Stimulated activated effector memory CD8-positive, alpha-beta T cell treated with anti-CD3 and anti-CD28 coated beads, Interleukin-12 subunit alpha, Interleukin-12 subunit beta, amount 100 ng/mL, for 72 hours (primary cell): Measurements from ENCODE around the gene MYG1.

ENCODE experiments used
- ATAC-seq: fragments of 150-1000 bp; cut with Tn5 transposase; 2 replicates; pipeline ENCODE4 v1.10.0; 2021
- DNase-seq, 2 donors: peaks; one replicate each; pipeline ENCODE4 v3.0.0; 2021 to 2022; ENCODE audit warnings: low spot score in 2 of 2
- H3K27ac Mint-ChIP-seq: one replicate; pipeline ENCODE4 v1.8.0; 2022; ENCODE audit warnings: mild to moderate bottlenecking, mixed read lengths
- H3K36me3 Mint-ChIP-seq: one replicate; pipeline ENCODE4 v1.8.0; 2022; ENCODE audit warnings: mild to moderate bottlenecking, mixed read lengths
- H3K4me1 Mint-ChIP-seq: one replicate; pipeline ENCODE4 v1.8.0; 2022; ENCODE audit warnings: mixed read lengths
- H3K4me3 Mint-ChIP-seq: one replicate; pipeline ENCODE4 v1.8.0; 2022; ENCODE audit warnings: mild to moderate bottlenecking, mixed read lengths
- H3K9me3 Mint-ChIP-seq: one replicate; pipeline ENCODE4 v1.8.0; 2022; ENCODE audit warnings: mixed read lengths

MYG1 gene, protein sequence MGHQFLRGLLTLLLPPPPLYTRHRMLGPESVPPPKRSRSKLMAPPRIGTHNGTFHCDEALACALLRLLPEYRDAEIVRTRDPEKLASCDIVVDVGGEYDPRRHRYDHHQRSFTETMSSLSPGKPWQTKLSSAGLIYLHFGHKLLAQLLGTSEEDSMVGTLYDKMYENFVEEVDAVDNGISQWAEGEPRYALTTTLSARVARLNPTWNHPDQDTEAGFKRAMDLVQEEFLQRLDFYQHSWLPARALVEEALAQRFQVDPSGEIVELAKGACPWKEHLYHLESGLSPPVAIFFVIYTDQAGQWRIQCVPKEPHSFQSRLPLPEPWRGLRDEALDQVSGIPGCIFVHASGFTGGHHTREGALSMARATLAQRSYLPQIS

DNA sequence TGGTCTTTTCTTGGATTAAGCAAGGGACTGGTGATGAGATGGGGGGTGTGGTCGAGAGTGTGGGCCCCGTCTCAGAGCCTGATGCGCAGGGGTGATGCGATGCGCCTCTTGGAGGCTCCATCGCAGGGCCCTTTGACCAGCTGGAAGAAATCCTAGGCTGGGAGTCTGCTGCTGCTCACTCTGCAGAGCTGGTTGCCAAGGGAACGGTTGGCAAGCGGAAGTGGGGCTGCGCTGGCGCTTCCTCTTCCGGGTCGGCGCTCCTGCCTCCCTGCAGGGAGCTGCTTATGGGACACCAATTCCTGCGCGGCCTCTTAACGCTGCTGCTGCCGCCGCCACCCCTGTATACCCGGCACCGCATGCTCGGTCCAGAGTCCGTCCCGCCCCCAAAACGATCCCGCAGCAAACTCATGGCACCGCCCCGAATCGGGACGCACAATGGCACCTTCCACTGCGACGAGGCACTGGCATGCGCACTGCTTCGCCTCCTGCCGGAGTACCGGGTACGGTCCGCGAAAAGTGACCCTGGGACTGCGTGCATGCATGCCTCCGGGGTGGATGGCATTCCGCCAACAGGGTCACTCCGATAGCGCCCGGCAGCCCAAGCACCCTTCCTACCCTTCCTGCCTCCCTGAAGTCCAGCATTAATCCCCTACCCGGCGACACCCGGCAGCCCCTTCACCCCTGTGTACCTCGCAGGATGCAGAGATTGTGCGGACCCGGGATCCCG is at the start of gene MYG1:
Gene MYG1 (plus strand): TSS at position 242 of the 727 bp plus-strand sequence. CDS start 43 bp downstream, at position 285.
- H3K9me3 Mint-ChIP-seq = no peaks in the 10 kb centered on the region
- H3K36me3 Mint-ChIP-seq = peaks cover 96% of the 10 kb centered on the region
- ATAC-seq (peak; percentile 84), DNase-seq (peak; percentile 69 to 88)
- peak within 1 kb of the TSS; percentile 92 for H3K4me3 Mint-ChIP-seq
- peak within 1 kb of the TSS; percentile 97 for H3K27ac Mint-ChIP-seq
- H3K4me1 Mint-ChIP-seq = peaks cover 75% of the 10 kb centered on the region

DNA sequence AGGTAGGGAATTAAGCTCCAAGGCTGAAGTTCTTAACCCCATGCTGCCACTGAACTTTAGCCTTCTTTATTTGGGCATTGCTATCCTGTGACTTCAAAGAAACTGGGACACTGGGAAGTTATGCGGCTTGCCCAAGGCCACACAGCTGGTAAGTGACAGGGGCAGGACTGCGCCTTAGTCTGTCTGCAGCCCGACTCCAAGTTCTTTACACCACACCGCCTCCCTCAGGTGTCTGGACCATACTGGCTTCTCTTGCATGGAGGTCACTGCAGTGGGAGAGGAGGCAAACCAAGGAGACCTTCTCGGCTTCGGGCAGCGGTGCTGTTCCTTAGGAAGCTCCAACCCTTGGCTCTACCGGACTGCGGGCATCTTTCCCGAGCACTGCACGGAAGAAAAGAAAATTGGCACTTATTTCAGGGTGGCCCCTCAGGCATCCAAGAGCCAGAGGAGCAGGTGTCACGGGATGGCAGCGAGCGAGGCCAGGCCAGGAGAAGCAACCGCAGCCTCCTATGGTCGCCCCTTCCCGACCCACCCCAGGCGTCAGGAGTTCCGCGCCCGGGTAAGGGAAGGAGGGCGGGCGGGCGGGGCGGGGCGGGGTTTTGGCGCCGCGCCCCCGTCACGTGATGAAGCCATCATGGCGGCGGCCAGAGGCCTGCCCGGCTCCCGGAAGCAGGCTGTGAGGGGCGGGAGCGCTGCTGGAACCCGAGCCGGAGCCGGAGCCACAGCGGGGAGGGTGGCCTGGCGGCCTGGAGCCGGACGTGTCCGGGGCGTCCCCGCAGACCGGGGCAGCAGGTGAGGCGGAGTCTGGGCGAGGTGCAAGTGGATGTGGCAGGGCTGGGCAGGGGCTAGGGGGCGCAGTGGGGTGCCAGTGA is 47.8 kb upstream of the MYG1 start:
- peaks cover 11% of the 10 kb centered on the region for H3K36me3 Mint-ChIP-seq
- H3K27ac Mint-ChIP-seq = peak overlapping the region; percentile 91
- H3K4me1 Mint-ChIP-seq = peaks cover 39% of the 10 kb centered on the region
- peak overlapping the region; percentile 90 for H3K4me3 Mint-ChIP-seq
- DNase-seq (peak; percentile 63 to 87), ATAC-seq (peak; percentile 88)
- H3K9me3 Mint-ChIP-seq = no peaks in the 10 kb centered on the region

DNA sequence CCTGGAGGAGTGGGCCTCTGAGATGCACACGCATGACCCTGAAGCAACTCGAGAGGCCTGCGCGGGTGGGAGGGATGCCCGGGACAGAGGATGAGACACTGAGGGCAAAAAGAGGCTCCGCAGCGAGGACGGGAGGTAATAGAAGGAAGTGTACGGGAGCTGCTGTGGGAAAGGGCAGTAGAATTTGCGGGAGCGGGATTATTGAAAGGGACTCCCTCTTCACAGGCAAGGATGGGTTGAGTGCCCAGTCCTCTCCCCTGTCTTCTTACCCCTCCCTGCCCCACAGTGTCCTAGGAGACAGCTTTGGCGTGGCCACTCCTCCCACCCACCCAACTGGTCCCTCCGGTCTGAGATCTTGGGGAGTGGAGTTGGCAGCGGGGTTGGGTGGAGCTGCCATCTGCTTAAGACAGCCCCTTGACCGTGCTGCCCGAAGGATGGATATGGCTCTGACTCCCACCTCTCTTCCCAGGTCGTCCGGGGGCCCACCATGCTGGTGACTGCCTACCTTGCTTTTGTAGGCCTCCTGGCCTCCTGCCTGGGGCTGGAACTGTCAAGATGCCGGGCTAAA is 47.1 kb upstream of the MYG1 start:
- Mint-ChIP-seq H3K36me3 (peaks cover 11% of the 10 kb centered on the region), H3K27ac (peak overlapping the region; percentile 91), H3K4me3 (peak overlapping the region; percentile 90), H3K4me1 (peaks cover 39% of the 10 kb centered on the region), H3K9me3 (no peaks in the 10 kb centered on the region)
- ATAC-seq = peak; percentile 23
- no peak for DNase-seq

DNA sequence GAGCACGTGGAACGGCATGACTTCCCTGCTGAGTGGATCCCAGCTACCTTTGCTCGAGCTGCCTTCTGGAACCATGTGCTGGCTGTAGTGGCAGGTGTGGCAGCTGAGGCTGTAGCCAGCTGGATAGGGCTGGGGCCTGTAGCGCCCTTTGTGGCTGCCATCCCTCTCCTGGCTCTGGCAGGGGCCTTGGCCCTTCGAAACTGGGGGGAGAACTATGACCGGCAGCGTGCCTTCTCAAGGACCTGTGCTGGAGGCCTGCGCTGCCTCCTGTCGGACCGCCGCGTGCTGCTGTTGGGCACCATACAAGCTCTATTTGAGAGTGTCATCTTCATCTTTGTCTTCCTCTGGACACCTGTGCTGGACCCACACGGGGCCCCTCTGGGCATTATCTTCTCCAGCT is 46.2 kb upstream of the MYG1 start:
- DNase-seq (no peak), ATAC-seq (no peak)
- peaks cover 11% of the 10 kb centered on the region for H3K36me3 Mint-ChIP-seq
- no peaks in the 10 kb centered on the region for H3K9me3 Mint-ChIP-seq
- peaks cover 39% of the 10 kb centered on the region for H3K4me1 Mint-ChIP-seq
- peak overlapping the region; percentile 90 for H3K4me3 Mint-ChIP-seq
- peak overlapping the region; percentile 91 for H3K27ac Mint-ChIP-seq

DNA sequence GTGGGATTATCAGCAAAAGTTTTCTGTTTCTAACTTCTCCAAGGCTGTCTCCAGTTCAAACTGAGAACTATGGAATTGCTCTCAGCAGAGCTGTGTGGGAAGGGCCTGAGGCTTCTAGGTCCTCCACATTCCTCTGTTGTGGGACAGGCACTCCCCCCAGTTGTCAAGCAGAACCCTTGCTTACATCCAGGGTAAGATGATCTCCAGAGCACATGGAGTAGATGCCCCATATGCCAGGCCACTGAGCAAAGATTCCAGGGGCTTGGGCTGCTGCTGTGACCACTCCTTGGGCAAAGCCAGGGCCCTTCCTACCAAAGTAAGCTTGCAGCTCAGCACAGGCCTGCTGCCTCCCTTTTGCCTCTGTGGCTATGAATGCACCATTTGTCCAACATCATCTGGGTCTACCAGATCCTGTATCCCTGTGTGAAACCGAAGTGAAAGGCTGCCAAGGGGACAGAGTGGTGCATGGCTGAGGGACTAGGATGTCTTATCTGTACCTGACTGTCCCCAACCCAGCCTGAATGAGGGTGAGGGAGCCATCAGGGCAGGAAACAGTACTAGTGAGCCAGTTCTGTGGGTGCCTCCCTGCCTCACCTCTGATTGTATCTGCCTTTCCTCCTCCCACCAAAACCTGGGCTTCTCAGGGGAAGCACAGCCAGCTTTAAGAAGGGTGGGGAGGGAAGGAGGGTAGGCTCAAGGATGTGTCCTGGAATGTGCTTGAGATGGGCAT is 44.5 kb upstream of the MYG1 start:
- Mint-ChIP-seq H3K4me3 (no peak overlapping the region), H3K27ac (peak overlapping the region; percentile 74), H3K36me3 (peaks cover 11% of the 10 kb centered on the region), H3K9me3 (no peaks in the 10 kb centered on the region), H3K4me1 (peaks cover 39% of the 10 kb centered on the region)
- ATAC-seq (no peak), DNase-seq (no peak)

DNA sequence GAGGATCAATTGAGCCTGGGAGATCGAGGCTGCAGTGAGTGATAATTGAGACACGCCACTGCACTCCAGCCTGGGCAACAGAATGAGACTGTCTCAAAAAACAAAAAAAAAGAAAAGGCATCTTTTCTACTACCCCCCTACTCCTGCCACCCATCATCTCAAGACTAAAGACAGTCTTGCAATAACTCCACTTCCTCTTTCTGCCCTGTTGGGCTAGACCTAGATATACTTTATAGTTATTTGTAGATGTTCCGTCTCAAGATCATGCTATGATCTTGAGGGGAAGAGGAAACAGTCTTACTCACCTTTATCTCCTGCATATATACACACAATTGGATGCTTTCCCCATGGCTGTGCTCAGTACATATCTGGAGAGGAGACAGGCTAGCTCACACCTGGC is 43.5 kb upstream of the MYG1 start:
- Mint-ChIP-seq H3K36me3 (peaks cover 11% of the 10 kb centered on the region), H3K27ac (peak overlapping the region; percentile 74), H3K9me3 (no peaks in the 10 kb centered on the region), H3K4me3 (no peak overlapping the region), H3K4me1 (peaks cover 31% of the 10 kb centered on the region)
- DNase-seq (no peak), ATAC-seq (no peak)

DNA sequence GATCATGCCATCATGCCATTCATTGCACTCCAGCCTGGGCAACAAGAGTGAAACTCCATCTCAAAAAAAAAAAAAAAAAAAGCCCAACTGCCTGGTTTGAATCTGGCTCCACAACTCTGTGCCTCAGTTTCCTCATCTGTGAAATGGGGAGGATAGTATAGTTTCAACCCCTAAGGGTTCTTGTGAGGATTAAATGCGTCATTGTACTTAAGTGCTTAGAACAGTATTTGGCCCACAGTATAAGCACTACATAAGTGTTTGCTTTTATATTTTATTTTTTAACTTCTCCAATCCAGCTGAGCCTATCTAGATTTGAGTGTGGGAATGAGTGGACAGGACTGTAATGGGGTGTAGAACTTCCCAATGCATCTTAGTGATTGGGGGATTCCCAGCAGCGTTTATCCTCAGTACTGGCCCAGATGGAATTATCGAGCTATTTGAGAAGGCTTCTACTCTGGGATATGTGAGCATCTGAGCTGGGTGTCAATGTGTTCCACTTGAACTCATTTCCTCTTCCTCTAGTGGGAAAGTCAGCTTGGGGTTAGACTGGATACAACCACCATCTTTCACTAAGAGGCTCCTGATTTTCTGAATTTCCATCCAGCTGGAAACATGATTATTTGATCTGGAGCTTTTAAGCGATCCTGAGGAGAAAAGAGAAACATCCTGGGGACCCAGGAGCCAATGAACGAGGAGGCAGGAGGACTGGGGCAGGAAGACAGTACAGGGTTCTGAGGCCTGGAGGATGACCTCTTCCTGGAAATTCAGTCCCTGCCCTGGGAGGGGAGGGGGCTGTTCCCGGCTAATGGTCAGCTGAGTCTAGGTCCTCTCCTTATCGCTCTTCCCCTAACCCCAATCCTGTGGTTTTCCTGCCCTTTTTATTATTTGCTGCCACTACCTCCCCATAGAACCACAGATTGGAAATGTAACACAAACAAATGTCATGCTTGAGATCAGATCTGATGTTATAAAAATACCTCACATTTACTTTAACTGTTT is 40.7 kb upstream of the MYG1 start:
- H3K4me3 Mint-ChIP-seq = no peak overlapping the region
- H3K36me3 Mint-ChIP-seq = peaks cover 11% of the 10 kb centered on the region
- no peak for ATAC-seq
- H3K9me3 Mint-ChIP-seq = no peaks in the 10 kb centered on the region
- no peak for DNase-seq
- H3K27ac Mint-ChIP-seq = peak overlapping the region; percentile 77
- peaks cover 11% of the 10 kb centered on the region for H3K4me1 Mint-ChIP-seq

DNA sequence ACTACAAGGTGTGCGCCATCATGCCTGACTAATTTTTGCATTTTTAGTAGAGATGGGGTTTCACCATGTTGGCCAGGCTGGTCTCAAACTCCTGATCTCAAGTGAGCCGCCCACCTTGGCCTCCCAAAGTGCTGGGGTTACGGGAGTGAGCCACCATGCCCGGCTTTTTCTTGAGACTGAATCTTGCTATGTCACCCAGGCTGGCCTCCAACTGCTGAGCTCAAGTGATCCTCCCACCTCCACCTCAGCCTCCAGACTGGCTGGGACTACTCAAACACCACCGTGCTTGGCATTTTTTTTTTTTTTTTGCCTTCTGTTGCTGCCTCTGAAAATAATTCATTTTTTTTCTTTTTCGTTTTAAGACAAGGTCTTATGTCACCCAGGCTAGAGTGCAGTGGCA is 39.6 kb upstream of the MYG1 start:
- peaks cover 7% of the 10 kb centered on the region for H3K4me1 Mint-ChIP-seq
- H3K27ac Mint-ChIP-seq = no peak overlapping the region

DNA sequence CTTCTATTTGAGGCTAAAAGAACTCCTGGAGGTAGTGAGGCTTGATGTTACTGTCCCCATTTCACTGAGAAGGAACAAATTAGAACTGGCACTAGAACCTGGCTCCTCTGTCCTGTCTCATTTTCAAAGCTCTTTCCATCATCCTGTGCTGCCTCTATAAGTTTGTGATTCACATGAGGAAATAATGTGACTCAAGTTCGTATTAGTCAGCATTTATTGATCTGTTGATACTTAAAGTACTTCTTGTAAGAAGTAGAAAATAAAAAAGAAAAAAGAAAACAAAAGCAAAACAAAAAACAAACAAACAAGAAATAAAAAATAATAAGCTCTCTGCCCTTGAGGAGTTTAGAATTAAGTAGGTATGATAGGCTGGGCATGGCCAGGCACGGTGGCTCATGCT is 33.7 kb upstream of the MYG1 start:
- ATAC-seq = no peak
- H3K9me3 Mint-ChIP-seq = no peaks in the 10 kb centered on the region
- DNase-seq = no peak
- peaks cover 34% of the 10 kb centered on the region for H3K36me3 Mint-ChIP-seq
- peaks cover 35% of the 10 kb centered on the region for H3K4me1 Mint-ChIP-seq
- H3K27ac Mint-ChIP-seq = no peak overlapping the region
- no peak overlapping the region for H3K4me3 Mint-ChIP-seq

More for the DNA sequence above, 39.6 kb upstream of the MYG1 start:
- H3K4me3 Mint-ChIP-seq = no peak overlapping the region
- DNase-seq = no peak
- H3K36me3 Mint-ChIP-seq = peaks cover 1% of the 10 kb centered on the region
- ATAC-seq = no peak
- H3K9me3 Mint-ChIP-seq = no peaks in the 10 kb centered on the region

DNA sequence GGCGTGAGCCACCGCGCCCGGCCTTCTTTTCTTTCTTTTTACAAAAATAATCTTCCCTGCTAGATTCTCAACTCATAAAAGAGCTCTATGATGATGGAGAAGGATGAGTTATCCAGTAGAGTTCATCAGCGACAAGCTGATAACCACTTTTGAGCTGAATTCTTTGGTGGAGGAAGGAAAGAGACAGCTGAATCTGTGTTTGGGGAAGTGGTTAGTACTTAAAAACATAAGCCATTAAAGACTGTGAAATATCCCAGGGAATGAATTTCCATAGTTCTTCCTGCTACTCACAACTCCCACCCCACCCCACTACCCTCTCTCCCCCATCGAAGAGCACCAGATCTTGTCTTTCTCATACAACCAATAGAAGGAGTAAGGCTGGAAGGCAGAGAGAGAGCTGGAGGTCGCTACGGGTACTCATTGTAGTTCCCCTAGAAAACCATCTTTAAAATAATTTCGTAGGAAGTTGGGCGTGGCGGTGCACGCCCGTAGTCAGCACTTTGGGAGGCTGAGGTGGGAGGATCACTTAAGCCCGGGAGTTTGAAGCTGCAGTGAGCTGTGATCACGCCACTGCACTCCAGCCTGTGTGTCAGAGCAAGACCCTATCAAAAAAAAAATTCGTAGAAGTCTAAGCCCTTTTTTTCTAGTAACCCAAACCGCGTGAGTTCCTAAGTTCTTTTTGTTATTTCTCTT is 32.0 kb upstream of the MYG1 start:
- ATAC-seq (peak; percentile 66), DNase-seq (peak; percentile 12 to 59)
- Mint-ChIP-seq H3K9me3 (no peaks in the 10 kb centered on the region), H3K36me3 (peaks cover 51% of the 10 kb centered on the region), H3K27ac (peak overlapping the region; percentile 99), H3K4me3 (peak overlapping the region; percentile 99), H3K4me1 (peaks cover 42% of the 10 kb centered on the region)

DNA sequence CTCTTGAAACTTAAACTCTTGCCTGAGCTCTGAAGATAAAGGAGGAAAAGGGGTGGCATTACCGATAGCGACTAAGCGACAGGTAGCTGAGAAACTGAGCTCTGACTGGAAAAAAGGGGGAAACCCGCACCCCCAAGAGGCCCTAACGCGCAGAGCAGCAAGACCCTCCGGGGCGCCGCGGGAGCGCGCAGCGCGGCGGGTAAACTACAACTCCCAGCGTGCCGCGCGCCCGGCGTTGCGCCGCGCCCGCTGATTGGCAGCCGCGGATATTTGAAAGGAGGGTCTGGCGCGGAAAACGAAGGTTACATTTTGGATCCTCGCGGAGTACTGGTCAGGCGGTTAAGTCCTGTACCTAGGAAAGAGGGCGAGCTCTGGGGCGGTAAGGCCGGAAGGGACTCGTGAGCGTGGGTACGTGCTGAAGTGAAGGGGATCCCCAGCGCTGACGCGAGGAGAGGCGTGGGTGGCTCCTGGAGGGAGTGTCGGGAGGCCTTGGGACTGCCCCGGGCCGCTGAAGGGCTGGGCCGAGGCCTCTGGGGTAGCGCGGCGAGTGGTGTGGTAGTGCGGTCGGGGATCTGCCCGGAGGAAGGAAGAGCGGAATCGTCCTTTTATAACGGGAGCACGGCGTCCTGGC is 31.4 kb upstream of the MYG1 start, which contains the start of gene ESPL1:
Gene ESPL1 (plus strand): TSS at position 301 of the 631 bp plus-strand sequence. CDS start 468 bp downstream, outside the sequence.
- Mint-ChIP-seq H3K9me3 (no peaks in the 10 kb centered on the region), H3K27ac (peak within 1 kb of the TSS; percentile 99), H3K36me3 (peaks cover 58% of the 10 kb centered on the region), H3K4me3 (peak within 1 kb of the TSS; percentile 99), H3K4me1 (peaks cover 44% of the 10 kb centered on the region)
- DNase-seq (peak; percentile 81 to 93), ATAC-seq (peak; percentile 91)

DNA sequence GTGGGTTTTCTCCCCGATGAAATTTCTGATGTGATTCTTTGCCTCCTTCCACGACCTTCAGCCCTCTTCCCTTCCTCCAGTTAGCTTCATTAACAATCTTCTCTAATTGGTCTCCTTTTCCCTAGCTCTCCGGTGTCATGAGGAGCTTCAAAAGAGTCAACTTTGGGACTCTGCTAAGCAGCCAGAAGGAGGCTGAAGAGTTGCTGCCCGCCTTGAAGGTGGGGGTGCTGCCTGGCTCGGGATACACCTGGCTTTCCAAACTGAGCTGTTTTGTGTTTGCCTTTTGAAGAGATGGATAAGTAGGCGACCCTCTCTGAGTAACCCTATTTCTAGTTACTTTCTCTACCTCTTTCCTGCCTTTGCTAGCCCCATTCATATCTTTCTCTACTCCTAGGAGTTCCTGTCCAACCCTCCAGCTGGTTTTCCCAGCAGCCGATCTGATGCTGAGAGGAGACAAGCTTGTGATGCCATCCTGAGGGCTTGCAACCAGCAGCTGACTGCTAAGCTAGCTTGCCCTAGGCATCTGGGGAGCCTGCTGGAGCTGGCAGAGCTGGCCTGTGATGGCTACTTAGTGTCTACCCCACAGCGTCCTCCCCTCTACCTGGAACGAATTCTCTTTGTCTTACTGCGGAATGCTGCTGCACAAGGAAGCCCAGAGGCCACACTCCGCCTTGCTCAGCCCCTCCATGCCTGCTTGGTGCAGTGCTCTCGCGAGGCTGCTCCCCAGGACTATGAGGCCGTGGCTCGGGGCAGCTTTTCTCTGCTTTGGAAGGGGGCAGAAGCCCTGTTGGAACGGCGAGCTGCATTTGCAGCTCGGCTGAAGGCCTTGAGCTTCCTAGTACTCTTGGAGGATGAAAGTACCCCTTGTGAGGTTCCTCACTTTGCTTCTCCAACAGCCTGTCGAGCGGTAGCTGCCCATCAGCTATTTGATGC is 30.6 kb upstream of the MYG1 start:
- peaks cover 66% of the 10 kb centered on the region for H3K36me3 Mint-ChIP-seq
- no peaks in the 10 kb centered on the region for H3K9me3 Mint-ChIP-seq
- peaks cover 44% of the 10 kb centered on the region for H3K4me1 Mint-ChIP-seq
- ATAC-seq = no peak
- H3K4me3 Mint-ChIP-seq = peak overlapping the region; percentile 99
- DNase-seq = no peak
- peak overlapping the region; percentile 99 for H3K27ac Mint-ChIP-seq
